DMS 273 treated with DMSO at 0.1 percent for 48 hours (cell line): ENCODE measurements around the gene METTL27.
"Not testable (repeated sequence)": the region's sequence is repeated elsewhere in the genome, so short reads cannot be mapped to it uniquely, and the experiment has no call there.

ENCODE experiments used
- DNase-seq: peaks from one replicate; lab custom pipeline; 2025; lab: John Stamatoyannopoulos, UW

Gene METTL27

DNA sequence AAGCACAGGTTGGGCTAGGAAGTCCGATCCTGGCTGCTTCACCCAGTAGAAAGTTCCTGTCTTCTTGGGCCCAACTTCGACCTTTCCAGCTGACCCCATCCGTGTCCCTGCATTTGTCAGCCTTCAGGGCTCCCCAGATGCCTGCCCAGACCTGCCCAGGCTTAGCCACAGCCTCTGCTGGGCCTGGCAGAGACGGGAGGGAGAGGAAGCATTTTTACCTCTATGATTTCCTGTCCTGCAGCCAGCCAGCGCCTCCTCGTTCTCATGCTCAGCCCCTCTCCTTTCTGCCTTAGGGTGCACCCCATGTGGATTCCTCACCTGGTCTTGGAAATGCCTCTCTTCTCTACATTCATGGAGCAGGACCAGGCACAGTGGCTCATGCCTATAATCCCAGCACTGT, 3.7 kb downstream of the METTL27 start:
- DNase-seq: no peak

DNA sequence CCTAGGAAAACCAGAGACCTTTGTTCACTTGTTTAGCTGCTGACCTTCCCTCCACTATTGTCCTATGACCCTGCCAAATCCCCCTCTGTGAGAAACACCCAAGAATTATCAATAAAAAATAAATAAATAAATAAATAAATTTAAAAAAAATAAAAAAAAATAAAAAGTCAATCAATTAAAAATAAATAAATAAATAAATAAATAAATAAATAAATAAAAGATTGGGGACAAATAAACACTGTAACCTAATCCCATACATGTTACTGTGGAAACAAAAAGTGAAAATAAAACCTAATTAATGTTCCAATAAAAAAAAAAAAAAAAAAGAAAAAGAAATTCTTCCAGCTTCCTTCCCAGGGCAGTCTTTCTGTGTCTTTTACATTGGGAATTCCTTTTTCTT, 5.1 kb downstream of the METTL27 start:
- DNase-seq: not testable (repeated sequence)

DNA sequence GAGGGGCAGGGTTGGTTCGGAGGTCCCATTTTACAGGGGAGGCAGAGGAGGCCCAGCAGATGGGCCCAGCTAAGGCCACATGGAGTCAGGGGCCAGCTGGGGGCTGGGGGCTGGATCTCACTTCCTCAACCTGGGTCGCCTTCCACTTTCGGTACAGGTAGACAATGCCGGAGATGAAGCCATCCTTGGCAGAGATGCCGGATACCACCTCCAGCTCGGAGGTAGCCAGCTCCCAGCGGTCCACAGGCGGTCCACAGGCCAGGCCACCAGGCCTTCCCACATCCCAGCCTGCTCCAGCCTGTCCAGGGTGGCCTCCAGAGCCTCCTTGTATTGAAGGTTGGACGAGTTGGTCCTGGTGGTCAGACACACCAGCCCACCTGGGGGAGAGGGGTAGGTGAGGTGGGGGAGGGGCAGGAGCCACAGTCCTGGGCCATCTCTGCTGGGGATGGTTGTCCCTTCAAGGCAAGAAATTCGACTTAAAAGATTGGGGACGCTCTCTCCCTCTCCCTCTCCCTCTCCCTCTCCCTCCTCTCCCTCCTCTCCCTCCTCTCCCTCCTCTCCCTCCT, 7.6 kb downstream of the METTL27 start:
- no peak for DNase-seq

DNA sequence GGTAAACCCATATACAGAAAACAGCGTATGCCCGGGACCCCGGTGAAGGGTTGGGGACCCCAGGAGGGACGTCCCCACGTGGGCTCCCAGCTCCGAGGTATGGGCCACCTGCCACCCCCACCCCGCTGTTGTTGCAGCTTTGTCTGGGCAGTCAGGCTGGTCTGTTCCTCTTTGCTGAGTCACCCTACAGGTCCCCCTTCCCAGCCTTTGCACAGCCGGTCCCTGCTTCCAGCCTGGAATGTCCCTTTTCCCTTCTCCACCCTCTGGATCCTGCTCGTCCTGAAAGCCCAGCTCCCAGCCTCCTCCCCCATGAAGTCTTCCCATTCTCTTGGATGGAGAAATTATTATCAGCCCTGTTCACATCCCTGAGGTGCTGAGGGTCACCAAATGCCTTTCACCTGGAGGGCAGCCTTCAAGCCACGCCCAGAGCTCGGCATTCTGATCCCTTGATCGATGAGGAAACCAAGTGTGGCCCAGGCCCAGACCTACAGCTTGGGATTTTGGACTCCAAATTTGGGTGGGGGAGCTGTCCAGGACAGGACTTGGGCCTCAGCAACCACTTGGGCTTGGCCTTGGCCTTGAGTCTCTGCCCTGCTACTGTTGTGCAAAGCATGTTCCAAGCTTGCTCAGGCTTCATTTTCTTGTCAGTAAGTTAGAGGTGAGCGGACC, 8.9 kb downstream of the METTL27 start:
- no peak for DNase-seq

DNA sequence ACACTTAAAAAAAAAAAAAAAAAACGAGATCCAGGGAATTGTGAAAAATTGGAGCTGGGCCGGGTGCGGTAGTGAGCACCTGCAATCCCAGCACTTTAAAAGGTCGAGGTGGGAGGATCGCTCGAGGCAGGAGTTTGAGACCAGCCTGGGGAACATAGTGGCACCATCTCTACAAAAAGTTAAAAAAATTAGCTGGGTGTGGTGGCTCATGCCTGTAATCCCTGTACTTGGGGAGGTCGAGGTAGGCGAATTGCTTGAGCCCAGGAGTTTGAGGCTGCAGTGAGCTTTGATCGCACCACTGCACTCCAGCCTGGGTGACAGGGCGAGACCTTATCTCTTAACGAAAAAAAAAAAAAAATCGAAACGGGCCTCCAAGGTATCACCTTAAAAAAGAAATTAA, 9.5 kb downstream of the METTL27 start:
- no peak for DNase-seq

DNA sequence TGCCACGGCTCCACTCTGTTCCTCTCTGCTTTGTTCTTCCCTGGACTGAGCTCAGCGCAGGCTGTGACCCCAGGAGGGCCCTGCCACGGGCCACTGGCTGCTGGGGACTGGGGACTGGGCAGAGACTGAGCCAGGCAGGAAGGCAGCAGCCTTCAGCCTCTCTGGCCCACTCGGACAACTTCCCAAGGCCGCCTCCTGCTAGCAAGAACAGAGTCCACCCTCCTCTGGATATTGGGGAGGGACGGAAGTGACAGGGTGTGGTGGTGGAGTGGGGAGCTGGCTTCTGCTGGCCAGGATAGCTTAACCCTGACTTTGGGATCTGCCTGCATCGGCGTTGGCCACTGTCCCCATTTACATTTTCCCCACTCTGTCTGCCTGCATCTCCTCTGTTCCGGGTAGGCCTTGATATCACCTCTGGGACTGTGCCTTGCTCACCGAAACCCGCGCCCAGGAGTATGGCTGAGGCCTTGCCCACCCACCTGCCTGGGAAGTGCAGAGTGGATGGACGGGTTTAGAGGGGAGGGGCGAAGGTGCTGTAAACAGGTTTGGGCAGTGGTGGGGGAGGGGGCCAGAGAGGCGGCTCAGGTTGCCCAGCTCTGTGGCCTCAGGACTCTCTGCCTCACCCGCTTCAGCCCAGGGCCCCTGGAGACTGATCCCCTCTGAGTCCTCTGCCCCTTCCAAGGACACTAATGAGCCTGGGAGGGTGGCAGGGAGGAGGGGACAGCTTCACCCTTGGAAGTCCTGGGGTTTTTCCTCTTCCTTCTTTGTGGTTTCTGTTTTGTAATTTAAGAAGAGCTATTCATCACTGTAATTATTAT, 10.3 kb downstream of the METTL27 start:
- no peak for DNase-seq

DNA sequence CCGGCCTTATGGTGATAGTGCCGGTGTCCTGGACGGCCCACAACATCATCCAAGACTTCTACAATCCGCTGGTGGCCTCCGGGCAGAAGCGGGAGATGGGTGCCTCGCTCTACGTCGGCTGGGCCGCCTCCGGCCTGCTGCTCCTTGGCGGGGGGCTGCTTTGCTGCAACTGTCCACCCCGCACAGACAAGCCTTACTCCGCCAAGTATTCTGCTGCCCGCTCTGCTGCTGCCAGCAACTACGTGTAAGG, 10.8 kb downstream of the METTL27 start:
- no peak for DNase-seq

DNA sequence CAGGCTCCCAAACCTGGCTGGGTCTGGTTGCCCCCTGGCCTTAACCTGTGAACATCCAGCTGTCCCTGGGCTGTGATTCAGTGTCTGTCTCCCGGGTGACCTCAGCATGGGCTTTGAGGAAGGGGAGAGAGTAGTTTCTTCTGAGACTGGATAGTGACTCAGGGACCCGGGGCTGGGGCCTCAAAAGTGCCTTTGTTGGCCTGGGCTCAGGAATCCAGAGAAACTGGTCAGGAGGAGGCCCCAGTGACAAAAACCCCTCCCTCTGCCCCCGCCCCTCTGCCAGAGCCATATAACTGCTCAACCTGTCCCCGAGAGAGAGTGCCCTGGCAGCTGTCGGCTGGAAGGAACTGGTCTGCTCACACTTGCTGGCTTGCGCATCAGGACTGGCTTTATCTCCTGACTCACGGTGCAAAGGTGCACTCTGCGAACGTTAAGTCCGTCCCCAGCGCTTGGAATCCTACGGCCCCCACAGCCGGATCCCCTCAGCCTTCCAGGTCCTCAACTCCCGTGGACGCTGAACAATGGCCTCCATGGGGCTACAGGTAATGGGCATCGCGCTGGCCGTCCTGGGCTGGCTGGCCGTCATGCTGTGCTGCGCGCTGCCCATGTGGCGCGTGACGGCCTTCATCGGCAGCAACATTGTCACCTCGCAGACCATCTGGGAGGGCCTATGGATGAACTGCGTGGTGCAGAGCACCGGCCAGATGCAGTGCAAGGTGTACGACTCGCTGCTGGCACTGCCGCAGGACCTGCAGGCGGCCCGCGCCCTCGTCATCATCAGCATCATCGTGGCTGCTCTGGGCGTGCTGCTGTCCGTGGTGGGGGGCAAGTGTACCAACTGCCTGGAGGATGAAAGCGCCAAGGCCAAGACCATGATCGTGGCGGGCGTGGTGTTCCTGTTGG, 11.4 kb downstream of the METTL27 start, which contains the start of gene CLDN4:
TSS of gene CLDN4 (plus strand) at position 316 of the 903 bp plus-strand sequence. CDS start at position 522, 206 bp downstream.
- DNase-seq: no peak

DNA sequence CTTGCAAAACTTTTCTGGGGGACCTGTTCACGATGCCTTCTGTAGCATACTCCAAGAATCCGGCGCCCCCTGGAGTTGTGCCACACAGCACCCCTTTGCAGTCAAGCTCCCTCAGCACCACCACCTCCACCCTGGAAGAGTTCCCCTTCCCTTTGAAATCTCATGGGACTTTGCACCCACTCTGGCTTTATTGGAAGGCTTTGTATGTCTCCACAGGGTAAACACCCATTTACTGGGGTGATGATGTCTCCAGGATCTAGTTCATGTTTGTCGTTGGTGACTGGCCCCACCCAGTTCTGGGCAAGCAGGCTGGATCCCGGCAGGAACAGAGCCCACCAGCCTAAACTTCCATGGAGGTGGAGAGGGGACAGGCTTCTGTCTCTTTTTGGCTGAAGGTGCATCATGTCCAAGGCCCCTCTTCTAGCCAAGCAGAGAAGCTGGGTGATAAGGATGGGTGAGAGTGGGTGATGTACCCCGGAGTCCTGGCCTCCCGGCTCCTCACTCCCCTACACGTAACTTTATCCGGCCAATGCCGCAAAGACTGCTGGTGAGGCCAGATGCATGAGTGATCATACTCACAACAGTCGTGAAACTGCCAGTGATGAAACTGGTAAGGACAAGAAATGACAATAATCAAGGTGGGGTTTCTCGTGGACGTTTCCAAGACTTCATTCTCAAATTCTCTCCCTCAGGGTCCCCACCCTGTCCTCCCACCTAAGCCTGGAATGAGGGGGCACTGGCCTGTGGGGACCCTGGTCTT, 12.2 kb downstream of the METTL27 start:
- no peak for DNase-seq

DNA sequence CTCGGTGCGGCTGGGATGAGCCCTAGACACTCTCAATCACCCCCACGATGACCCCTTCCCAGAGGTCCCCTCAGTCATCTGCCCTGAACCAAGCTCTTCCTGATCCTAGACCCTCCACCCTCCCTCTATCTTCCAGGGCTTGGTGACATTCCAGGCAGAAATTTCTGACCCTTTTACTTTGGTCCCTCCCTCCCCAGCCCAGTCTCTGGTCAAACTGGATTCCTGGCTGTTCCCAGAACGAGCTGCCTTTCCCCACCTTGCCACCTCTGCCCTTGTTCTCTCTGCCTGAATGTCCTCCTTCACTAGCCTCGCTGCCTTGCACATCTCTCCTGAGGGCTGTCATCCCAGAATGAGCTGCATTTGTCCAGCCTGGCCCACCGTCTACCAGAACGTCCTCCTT, 12.8 kb downstream of the METTL27 start:
- DNase-seq: no peak

DNA sequence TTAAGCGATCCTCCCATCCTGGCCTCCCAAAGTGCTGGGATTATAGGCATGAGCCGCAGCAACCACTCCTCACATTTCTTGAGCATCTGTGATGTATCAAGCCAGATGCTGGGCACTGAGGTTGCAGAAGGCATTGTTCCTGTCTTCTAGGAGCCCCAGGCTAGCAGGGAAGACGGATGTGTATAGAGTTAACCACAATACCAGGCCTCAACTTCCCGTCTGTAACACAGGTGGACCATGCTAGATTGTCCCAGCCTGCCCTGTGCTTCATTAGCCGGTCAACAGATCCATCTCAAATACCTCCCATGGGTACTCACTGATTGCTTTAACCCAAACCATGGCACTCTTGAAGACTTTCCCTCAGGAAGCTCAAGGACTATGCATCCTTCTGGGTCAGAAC, 13.3 kb downstream of the METTL27 start:
- no peak for DNase-seq

DNA sequence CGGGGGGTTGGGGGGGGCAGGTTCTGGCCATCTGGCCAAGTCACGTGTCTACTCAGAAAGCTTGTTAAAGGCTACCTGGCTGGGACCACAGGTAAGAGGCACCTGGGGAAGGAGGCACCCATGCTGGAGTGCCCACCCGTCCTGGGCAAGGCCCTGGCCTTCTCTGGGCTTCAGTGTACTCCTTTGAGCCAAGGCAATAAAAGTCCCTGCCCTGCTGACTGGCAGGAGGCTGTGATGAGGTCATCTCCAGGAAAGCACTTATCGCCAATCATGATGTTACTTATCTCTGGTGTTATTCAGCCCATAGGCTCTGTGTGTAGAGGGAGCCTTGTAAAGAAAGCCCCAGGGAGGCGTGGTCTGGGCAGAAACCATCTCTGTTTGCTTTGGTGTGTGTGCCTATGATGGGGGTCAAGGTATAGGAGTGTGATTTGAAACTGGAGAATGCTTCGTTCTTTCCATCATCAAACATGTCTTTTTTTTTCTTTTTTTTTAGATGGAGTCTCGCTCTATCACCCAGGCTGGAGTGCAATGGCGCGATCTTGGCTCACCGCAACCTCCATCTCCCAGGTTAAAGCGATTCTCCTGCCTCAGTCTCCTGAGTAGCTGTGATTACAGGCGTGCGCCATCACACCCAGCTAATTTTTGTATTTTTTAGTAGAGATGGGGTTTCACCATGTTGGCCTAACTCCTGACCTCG, 14.1 kb downstream of the METTL27 start:
- DNase-seq: peak; percentile 93

DNA sequence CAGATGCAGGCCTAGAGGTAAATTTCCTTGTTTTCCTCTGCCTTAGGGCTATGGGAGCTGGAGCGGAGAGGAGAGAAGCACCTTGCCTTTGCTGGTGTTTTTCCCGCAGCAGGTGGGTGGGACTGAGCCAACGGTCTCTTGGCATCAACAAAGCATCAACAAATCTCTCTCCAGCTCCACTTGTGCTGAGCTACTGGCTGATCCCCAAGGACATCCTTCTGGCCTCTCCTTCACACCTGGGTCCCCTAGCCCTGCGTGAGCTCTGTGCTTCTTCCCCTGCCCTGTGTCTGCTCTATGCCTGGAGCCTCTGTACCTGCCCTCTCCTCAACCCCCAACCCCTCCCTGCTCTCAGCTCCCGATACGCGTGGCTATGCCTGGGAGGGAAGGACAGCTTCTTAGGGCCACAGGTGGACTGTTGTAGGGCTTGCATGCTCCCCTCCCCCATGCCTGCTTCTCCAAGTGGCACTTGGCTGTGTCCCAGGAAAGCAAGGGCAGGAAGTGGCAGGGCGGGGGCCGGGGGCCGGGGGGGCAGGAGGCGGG, 14.7 kb downstream of the METTL27 start:
- peak; percentile 77 for DNase-seq

DNA sequence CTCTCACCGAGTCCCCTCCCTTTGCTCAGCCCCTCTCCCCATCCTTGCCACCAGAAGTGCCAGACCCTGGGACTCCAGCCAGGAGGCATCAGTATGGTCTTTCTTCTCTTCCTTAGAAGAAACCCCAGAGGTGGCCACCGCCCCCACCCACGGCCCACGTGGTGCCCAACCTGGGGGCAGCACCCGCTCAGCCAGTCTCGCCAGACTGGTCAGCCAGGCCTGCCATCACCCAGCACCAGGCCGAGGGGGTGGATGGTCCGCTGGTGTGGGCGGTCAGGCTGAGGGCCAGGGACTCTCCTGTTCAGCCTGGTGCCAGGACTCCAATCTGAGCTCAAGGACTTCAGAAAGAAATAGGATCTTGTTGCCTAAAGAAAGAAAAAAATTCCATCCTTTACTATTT, 17.3 kb downstream of the METTL27 start:
- no peak for DNase-seq

DNA sequence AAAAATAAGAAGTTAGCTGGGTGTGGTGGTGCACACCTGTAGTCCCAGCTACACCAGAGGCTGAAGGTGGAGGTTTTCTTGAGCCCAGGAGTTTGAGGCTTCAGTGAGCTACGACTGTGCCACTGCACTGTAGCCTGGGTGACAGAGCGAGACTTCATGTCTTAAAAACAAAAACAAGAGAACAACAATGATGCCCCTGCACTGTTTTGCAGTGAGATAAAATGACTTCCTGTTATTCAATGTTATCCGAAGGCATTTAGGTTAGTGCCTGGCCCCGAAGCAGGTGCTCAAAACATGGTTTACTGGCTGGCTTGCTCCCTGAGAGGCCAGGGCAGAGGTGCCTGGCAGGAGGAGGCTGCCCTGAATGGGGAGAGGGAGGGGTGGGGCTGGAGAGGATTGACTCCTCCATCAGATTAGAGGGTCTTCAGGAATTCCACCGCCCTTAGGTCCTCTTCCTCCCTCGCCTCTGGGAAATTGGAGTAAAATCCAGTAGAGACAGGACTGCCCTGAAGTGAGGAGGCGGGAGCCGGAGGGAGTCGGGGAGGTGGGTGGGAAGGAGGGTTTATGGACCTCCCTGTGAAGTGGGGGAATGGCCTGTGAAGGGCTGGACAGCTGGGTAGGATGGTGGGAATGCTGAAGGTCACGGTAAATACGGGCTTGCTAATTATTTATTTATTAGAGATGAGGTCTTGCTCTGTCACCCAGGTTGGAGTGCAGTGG, 18.3 kb downstream of the METTL27 start:
- DNase-seq: no peak

DNA sequence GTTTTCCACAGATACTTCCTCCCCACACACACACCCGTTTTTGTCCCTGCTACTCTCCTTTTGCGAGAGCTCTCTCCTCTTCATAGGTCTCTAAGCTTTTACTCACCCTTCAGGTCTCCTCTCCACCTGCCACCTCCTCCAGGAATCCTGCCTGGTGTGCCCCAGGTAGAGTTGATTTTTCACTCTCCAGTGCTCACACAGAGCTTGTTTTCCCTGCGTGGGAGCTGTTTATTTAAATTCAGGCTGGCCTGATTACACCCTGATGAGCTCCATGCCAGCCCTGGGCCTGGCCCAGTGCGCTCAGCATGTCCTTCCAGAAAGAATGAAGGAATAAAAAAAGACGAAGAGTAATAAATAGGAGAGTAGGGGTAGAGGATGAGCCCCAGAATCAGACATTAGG, 19.1 kb downstream of the METTL27 start:
- no peak for DNase-seq

DNA sequence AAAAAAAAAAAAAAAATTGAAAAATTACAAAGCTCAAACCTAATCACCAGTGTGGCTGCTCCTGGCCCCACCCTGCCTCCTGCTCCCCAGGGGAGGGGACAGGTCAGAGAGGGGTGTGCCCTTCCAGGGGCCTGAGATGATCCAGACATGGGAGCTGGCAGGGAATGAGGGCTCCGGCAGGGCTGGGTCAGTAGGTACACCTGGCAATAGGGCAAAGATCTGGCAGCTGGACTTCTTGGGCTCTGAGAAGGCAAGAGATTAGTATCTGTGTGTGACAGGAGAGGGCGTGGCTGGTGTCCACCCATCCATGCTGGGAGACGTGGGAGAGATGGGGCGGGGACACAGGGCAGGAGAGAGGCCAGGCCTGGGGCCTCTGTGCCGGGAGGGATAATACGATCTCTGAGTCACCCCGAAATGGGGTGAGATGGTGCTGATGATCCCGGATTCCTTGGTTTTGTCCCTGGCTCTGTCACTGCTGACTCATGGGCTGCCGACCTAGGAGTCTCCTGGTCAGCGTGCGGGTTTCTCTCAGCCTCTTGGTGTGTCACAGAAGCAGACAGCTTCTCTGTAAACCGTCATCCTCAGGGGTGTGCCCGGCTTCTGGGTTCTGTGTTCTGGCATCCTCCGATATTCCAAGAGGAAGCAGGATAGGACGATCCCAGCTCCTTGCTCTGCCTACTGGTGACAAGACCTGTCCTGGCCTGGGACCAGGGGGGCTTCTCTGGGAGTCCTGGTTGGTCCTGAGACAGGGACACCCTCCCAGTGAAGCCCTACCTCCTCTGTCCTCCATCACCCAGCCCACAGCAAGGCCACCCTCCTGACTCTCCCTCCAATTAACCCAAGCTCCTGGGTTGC, 19.8 kb downstream of the METTL27 start:
- no peak for DNase-seq

DNA sequence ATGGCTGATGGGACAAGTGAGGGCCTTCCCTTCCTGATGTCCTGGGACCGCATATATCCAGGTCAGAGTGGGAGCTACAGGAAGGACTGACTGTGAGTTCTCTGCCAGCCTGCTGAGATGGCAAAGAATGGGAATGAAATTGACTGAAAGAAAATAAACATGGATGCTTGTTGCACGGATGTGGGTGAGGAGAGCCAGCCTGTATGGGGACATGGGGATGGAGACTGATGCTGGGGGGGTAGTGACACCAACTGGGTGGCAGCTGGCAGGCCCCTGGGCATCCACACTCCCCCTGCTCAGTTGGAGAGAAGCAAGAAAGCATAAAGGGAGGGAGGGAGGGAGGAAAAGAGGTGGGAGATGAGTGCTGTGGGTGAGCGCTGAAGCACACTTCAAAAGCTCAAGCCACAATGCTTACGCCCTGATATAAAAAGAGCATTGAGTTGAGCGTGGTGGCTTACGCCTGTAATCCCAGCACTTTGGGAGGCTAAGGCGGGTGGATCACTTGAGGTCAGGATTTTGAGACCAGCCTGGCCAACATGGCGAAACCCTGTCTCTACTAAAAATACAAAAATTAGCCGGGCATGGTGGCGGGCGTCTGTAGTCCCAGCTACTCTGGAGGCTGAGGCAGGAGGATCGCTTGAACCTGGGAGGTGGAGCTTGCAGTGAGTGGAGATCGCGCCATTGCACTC, 20.6 kb downstream of the METTL27 start:
- DNase-seq: not testable (repeated sequence)

DNA sequence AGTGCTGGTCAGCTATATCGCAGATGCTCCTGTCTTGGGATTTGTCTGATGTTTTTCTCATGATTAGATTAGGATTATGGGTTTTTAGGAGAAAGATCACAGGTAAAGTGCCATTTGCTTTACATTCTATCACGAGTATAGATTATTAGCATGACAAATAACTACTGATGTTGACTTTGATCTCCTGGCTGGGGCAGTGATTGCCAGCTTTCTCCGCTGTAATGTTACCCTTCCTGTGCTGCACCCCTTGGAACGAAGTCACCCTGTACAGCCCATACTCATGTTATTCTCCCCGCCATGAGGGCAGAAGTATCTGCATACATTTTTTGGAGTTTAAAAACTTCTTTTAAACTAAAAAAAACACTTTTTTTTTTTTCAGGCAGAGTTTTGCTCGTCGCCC, 22.3 kb downstream of the METTL27 start:
- no peak for DNase-seq
